Karpas-422 (cell line): Measurements from ENCODE around the gene SPRY4. TPM values are rescaled to one million over a fixed set of nuclear protein-coding genes. Genes with fewer than 3 reads are reported as not detected.
A peak's percentile ranks its signal among the peaks of the same experiment; 100 is the strongest.

Experiments used
- DNase-seq: peaks from one replicate; pipeline ENCODE4 v3.0.0-alpha.2; 2015
- H2AFZ ChIP-seq: fragments of 200-600 bp; sonication (generic); 2 replicates; pipeline ENCODE4 v1.6.1; 2014; ENCODE audit warnings: antibody characterized with exemption, low read length, mixed read lengths
- H3K27ac ChIP-seq: fragments of 200-600 bp; sonication (generic); 2 replicates; pipeline ENCODE4 v1.5.1; 2014; ENCODE audit warnings: mild to moderate bottlenecking, low read length, moderate library complexity
- H3K27me3 ChIP-seq: fragments of 200-600 bp; sonication (generic); 2 replicates; pipeline ENCODE4 v1.6.1; 2014; ENCODE audit warnings: low read length, mixed read lengths
- H3K36me3 ChIP-seq: fragments of 200-600 bp; sonication (generic); 2 replicates; pipeline ENCODE4 v1.6.1; 2014; ENCODE audit warnings: low read length, mixed read lengths; ENCODE audit not compliant: insufficient read depth
- H3K4me1 ChIP-seq: fragments of 200-600 bp; sonication (generic); 2 replicates; pipeline ENCODE4 v1.6.1; 2014; ENCODE audit warnings: mild to moderate bottlenecking, low read length, mixed read lengths
- H3K4me2 ChIP-seq: fragments of 200-600 bp; sonication (generic); 2 replicates; pipeline ENCODE4 v1.6.1; 2014; ENCODE audit warnings: low read length, low read depth, mild to moderate bottlenecking; ENCODE audit not compliant: poor library complexity, severe bottlenecking
- H3K4me3 ChIP-seq: fragments of 200-600 bp; sonication (generic); 2 replicates; pipeline ENCODE4 v1.5.1; 2014; ENCODE audit warnings: mild to moderate bottlenecking, antibody characterized with exemption, low read length, mixed read lengths
- H3K79me2 ChIP-seq: fragments of 200-600 bp; sonication (generic); 2 replicates; pipeline ENCODE4 v1.6.1; 2014; ENCODE audit warnings: mild to moderate bottlenecking, low read length, mixed read lengths
- H3K9ac ChIP-seq: fragments of 200-600 bp; sonication (generic); 2 replicates; pipeline ENCODE4 v1.6.0; 2014; ENCODE audit warnings: low read length
- H3K9me2 ChIP-seq: fragments of 200-600 bp; sonication (generic), shearing (Covaris generic); replicated peaks from 2 replicates; pipeline ENCODE4 v1.6.0; 2014; ENCODE audit warnings: mild to moderate bottlenecking, low read length, moderate library complexity; ENCODE audit not compliant: insufficient read depth
- H3K9me3 ChIP-seq: fragments of 300-700, 200-600 bp; sonication (generic); 2 replicates; pipeline ENCODE4 v1.6.1; 2014; ENCODE audit warnings: low read length, mixed read lengths
- H4K20me1 ChIP-seq: fragments of 200-600 bp; sonication (generic); 2 replicates; pipeline ENCODE4 v1.6.1; 2014; ENCODE audit warnings: mild to moderate bottlenecking, antibody characterized with exemption, low read length, low read depth; ENCODE audit not compliant: insufficient read depth
- total RNA-seq: library from RNA; depleted of rRNA; stranded (reverse); fragments of >200 nt; shearing (Covaris generic); gene quantifications from 2 replicates; pipeline ENCODE4 v1.2.3, GENCODE V29; 2014; ENCODE audit warnings: low replicate concordance

Gene SPRY4
- total RNA-seq, 1 experiment from 2014 or later = 0.26 TPM

DNA sequence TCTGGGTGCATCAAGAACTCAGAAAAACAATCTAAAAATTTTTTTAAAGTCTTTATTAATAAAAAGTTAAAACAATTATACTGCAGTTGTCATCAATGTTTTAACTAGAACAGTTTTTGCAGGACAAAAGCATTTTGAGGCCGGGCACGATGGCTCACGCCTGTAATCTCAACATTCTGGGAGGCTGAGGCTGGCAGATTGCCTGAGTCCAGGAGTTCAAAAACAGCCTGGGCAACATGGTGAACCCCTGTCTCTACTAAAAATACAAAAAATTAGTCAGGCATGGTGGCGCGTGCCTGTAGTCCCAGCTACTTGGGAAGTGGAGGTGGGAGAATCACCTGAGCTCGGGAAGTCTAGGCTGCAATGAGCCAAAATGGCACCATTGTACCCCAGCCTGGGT, 5.2 kb upstream of the SPRY4 start:
- no peaks in the 10 kb centered on the region for H4K20me1 ChIP-seq
- H3K9ac ChIP-seq = no peak overlapping the region
- no peaks in the 10 kb centered on the region for H3K36me3 ChIP-seq
- no peak overlapping the region for H3K4me2 ChIP-seq
- H3K9me2 ChIP-seq = no peaks in the 10 kb centered on the region
- no peak for DNase-seq
- no peak overlapping the region for H3K4me3 ChIP-seq
- peaks cover 7% of the 10 kb centered on the region for H3K4me1 ChIP-seq
- no peaks in the 10 kb centered on the region for H3K9me3 ChIP-seq
- H2AFZ ChIP-seq = no peak overlapping the region
- H3K27ac ChIP-seq = no peak overlapping the region
- H3K79me2 ChIP-seq = no peaks in the 10 kb centered on the region
- H3K27me3 ChIP-seq = no peaks in the 10 kb centered on the region

DNA sequence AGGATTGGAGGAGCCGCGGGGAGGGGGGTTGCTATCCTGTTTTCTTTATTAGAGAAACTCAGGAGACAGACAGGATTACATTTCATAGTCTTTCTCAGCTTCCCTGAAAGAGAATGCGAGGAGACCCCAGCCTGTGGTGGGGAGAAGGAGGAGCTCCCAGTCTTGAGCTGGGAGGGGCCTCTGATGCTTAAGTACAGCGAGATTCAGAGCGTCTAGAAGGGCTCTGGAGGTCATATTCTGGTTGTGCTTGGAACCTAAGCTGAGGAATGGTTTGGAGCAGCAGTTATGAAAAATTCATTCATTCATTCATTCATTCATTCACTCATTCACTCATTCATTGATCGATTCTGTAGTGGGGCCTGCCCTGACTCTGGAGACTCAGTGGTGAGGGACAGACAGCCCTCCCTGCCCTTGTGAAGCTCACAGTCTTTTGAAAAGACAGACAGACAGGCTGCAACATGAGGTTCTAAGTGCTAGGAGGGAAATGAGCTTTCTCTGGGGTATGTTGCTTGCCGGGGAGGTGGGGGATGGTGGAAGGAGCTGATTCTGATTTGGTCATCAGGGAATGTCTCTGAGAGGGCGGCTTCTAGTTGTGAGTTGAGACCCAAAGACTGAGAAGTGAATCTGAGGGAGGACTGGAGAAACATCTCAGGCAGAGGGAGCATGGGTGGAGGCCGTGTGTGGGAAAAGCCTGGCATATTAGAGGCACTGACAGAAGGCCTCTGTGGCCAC, 2.5 kb upstream of the SPRY4 start:
- Histone ChIP-seq H3K27me3 (no peaks in the 10 kb centered on the region), H3K4me3 (no peak overlapping the region), H3K79me2 (no peaks in the 10 kb centered on the region), H3K4me1 (peaks cover 17% of the 10 kb centered on the region), H2AFZ (no peak overlapping the region), H3K4me2 (no peak overlapping the region), H3K9me2 (no peaks in the 10 kb centered on the region), H4K20me1 (no peaks in the 10 kb centered on the region), H3K36me3 (no peaks in the 10 kb centered on the region), H3K27ac (no peak overlapping the region), H3K9me3 (no peaks in the 10 kb centered on the region), H3K9ac (no peak overlapping the region)
- DNase-seq = no peak

DNA sequence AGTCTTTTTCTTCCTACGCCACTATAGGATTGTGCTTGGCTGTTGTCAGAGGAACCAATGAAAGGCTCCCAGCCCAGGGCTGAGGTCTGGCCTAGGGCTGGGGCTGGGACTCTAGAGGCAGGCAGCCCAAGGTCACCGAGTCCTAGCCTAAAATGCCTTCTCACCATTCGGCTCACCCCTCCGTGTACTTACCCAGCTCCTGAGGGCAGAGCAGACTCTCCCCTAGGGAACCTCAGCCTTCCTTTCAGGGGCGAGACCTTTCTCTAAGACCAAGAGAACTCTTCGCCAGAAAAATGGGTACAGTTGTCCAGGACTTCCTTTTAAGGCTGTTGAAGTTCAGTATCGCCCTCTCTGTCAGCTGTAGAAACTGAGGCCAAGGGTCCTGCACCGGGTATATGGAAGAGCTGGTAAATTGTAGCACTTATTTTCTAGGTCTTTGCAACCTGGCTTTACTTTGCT, 1.7 kb upstream of the SPRY4 start:
- Histone ChIP-seq H3K27ac (no peak overlapping the region), H3K4me2 (no peak overlapping the region), H3K9me2 (no peaks in the 10 kb centered on the region), H3K4me1 (peaks cover 17% of the 10 kb centered on the region), H4K20me1 (no peaks in the 10 kb centered on the region), H3K79me2 (no peaks in the 10 kb centered on the region), H3K4me3 (no peak overlapping the region), H3K9me3 (no peaks in the 10 kb centered on the region), H3K9ac (no peak overlapping the region), H3K36me3 (no peaks in the 10 kb centered on the region), H3K27me3 (no peaks in the 10 kb centered on the region), H2AFZ (no peak overlapping the region)
- DNase-seq = no peak

DNA sequence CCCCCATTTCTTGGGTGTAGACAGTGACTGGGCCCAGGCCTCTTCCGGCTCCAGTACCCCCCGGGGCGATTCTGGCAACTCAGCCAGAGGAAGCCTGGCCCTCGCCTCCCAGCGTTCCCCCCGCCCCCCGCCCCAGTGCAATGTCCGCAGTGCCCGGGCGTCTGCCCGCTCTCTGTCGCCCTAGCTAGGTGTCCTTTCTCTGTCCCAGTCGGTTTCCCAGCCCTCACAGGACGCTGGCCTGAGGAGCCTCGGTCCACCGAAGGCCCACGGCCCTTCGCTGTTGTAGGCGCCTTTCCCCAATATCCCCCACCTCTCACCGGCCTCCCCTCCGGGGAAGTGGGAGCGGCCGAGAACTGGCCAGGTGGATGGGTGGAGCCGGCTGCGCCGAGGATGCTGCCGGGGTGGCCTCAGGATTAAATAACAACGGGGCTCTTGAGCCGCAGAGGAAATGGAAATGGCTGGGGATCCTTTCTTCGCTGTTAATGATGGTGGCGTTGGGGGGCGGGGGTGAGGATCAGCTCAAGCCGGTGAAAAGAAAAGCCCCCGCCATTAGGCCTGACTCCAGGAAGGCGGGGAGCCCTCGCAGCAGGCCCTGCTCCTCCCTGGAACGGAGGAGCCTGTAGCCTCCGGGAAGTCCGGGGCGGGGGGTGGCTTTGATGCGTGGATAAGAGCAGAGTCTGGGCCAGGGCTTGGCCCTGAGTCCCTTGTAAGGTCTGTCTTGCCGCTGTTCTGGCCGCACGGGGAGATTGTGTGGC, 1.1 kb upstream of the SPRY4 start:
- H3K27me3 ChIP-seq = no peaks in the 10 kb centered on the region
- H2AFZ ChIP-seq = no peak overlapping the region
- no peak for DNase-seq

DNA sequence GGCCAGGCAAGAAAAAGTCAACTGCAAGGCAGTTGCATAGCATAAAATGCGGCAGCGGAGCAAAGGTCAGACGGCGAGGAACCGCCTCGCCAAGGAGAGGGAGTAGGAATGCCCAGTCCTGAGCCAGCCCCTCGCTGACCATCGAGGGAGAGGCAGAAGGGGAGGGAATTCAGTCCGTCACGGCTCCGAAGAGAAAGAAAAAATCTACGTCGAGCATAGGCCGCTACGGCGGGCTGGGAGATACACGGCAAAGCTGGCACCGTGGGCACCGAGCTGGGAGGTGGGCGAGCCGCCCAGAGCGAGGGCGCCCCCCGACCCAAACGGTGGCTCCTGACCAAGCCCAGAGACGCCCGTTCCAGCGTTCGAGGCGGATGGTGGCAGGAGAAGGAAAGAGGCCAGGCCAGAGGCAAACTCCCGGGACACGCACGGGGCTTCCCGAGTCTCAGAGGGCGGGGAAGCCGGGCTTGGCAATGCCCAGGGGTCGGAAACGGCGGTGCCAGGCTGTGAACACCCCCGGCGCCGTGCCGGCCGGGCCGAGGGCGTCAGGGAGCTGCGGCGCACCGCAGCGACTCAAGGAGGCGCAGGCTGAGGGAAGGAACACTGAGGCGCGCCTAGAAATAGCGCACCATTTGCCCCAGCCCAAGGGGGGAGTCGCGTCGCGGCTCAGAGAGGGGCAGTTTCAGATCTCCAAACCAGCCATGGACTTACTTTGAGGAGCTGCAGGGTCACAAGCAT, 518 bp downstream of the SPRY4 start:
- Histone ChIP-seq H3K4me1 (peaks cover 30% of the 10 kb centered on the region), H3K9ac (peak overlapping the region; percentile 76), H3K9me2 (no peaks in the 10 kb centered on the region), H2AFZ (peak overlapping the region; percentile 93), H3K79me2 (no peaks in the 10 kb centered on the region), H3K27ac (no peak overlapping the region), H3K27me3 (no peaks in the 10 kb centered on the region), H3K4me2 (peak overlapping the region; percentile 97), H3K9me3 (no peaks in the 10 kb centered on the region), H4K20me1 (0 out of 2 replicates have a peak, but pooled peaks cover 5% of the 10 kb centered on the region), H3K4me3 (peak overlapping the region; percentile 75), H3K36me3 (no peaks in the 10 kb centered on the region)
- no peak for DNase-seq

More for the DNA sequence above, 1.1 kb upstream of the SPRY4 start:
- no peaks in the 10 kb centered on the region for H3K9me2 ChIP-seq
- H3K9me3 ChIP-seq = no peaks in the 10 kb centered on the region
- peak overlapping the region; percentile 75; the same call in 1 of the 2 replicates for H3K4me3 ChIP-seq
- H3K36me3 ChIP-seq = no peaks in the 10 kb centered on the region
- H3K4me2 ChIP-seq = peak overlapping the region; percentile 97
- peaks cover 23% of the 10 kb centered on the region for H3K4me1 ChIP-seq
- no peak overlapping the region for H3K27ac ChIP-seq
- H4K20me1 ChIP-seq = no peaks in the 10 kb centered on the region
- H3K9ac ChIP-seq = peak overlapping the region; percentile 76
- H3K79me2 ChIP-seq = no peaks in the 10 kb centered on the region

DNA sequence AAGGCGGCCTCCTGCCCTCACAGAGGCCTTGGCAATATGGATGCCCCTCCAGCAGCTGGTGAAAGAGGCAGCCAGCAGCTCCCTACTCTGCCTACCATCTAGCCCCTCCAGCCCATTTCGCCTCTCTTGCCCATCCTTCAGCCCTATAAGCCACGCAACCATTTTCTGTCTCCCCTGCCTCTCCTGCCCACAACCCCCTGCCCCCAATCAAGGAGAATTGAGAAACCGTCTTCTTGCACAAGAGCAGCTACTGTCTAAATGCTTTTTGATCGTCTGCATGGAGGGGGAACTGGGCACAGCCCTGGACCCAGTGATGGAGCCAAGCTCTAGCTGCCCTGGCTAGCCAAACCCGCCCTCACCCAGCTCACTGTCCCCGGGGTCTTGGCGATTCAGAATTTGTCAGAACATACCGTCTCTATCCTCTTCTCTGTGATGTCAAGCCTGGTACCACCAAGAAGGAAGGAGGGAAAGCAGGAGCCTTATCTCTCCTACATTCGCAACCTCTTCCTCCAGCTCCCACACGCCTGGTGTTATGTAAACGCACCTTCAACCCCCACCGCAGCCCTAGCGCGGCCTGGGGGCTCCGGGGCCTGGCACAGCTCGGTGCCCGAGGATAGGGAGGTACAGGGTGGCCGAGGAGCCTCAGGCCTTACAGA, 1.2 kb downstream of the SPRY4 start:
- Histone ChIP-seq H3K79me2 (no peaks in the 10 kb centered on the region), H3K4me2 (peak overlapping the region; percentile 97)

DNA sequence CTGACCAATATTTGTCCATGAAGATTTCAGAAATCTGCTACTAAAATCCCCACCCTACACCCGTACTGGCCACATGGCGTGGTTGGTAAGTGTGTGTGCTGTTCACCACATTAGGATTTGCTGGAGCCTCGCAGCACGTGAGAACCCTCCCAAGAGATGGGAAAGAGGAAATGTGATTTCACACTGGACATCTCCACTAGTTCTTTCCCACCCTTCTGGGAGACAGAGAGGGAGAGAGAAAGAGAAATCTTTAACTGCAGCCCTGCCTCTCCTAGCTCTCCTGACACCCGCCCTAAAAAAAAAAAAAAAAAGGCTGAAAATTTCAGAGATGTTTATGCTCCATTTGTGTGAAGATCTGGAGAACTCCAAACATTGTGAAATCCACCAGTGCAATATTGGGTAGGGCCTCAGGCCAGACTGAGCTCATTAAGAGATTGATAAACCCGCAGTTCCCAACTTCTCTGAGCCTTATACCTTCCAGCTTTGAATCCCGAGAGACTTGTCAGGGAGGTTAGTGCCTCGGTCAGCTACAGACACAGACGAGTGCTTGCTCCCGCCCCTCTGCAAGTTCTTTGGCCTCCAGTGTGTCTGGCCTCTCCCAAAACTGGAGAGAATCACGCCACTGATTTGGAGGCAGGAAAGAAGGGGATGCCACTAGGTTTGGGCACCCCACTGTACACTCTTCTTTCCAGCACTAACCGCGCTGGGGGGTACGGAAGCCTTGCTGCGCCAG, 1.9 kb downstream of the SPRY4 start:
- DNase-seq = no peak
- H3K9me2 ChIP-seq = no peaks in the 10 kb centered on the region
- no peaks in the 10 kb centered on the region for H3K36me3 ChIP-seq
- no peak overlapping the region for H3K9ac ChIP-seq
- H3K27ac ChIP-seq = no peak overlapping the region
- no peaks in the 10 kb centered on the region for H3K79me2 ChIP-seq
- H2AFZ ChIP-seq = no peak overlapping the region
- H3K4me2 ChIP-seq = no peak overlapping the region
- peaks cover 30% of the 10 kb centered on the region for H3K4me1 ChIP-seq
- no peaks in the 10 kb centered on the region for H3K27me3 ChIP-seq
- H3K9me3 ChIP-seq = no peaks in the 10 kb centered on the region
- H3K4me3 ChIP-seq = no peak overlapping the region
- 0 out of 2 replicates have a peak, but pooled peaks cover 5% of the 10 kb centered on the region for H4K20me1 ChIP-seq

More for the DNA sequence above, 1.2 kb downstream of the SPRY4 start:
- no peak overlapping the region for H3K27ac ChIP-seq
- H3K4me1 ChIP-seq = peaks cover 30% of the 10 kb centered on the region
- H3K27me3 ChIP-seq = no peaks in the 10 kb centered on the region
- H3K36me3 ChIP-seq = no peaks in the 10 kb centered on the region
- 0 out of 2 replicates have a peak, but pooled peaks cover 5% of the 10 kb centered on the region for H4K20me1 ChIP-seq
- no peaks in the 10 kb centered on the region for H3K9me2 ChIP-seq
- H3K4me3 ChIP-seq = peak overlapping the region; percentile 75; the same call in 1 of the 2 replicates
- DNase-seq = no peak
- H2AFZ ChIP-seq = no peak overlapping the region
- peak overlapping the region; percentile 76 for H3K9ac ChIP-seq
- no peaks in the 10 kb centered on the region for H3K9me3 ChIP-seq
